Measurements from ENCODE around the gene NPFFR1. TPM values are rescaled to one million over a fixed set of nuclear protein-coding genes. Genes with fewer than 3 reads are reported as not detected.

NPFFR1 gene
- total RNA-seq, 1 donor from 2014 or later, result not detected

Other genes with a start within 250 kb of the NPFFR1 start
- gene MACROH2A2, start 231.2 kb downstream of the NPFFR1 start, total RNA-seq, result 14.8 TPM
- 20.2 TPM for gene AIFM2, start 151.2 kb downstream of the NPFFR1 start, total RNA-seq
- gene TYSND1, start 137.3 kb downstream of the NPFFR1 start, total RNA-seq, result 6.2 TPM
- 86.0 TPM for gene SAR1A, start 113.5 kb downstream of the NPFFR1 start, total RNA-seq
- gene PPA1, start 50.6 kb downstream of the NPFFR1 start, total RNA-seq, result 108 TPM
- gene LRRC20, start 98.6 kb upstream of the NPFFR1 start, total RNA-seq, result 60.1 TPM
- gene EIF4EBP2, start 120.1 kb upstream of the NPFFR1 start, total RNA-seq, result 91.6 TPM
- gene NODAL, start 157.7 kb upstream of the NPFFR1 start, total RNA-seq, result not detected
- gene PALD1, start 194.8 kb upstream of the NPFFR1 start, total RNA-seq, result 5.1 TPM

Measured in Right ventricle myocardium inferior (tissue), 1 donor.